ENCODE data around the gene PTS. TPM values are rescaled to one million over a fixed set of nuclear protein-coding genes. Genes with fewer than 3 reads are reported as not detected.

PTS gene
- total RNA-seq, 1 experiment from 2014 or later, result 11.4 TPM

DNA sequence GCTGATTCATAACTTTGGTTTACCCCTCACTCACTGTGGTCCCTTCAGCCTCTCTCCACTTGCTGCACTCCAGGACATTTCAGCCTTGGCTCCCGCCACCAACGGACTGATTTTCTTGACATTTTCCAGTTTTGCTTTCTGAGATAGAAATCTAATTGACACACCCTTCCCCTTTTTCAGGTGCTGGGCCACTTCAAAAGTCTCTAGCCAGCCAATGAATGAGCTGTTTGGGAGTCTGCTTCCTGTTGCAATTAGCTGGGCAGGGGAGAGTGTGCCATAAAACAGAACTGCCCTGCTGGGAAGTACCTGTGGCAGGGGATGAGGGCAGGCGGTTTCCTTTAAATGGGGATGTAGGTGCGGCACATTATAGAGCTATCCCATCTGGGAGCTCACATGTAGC lies 55.5 kb downstream of the PTS start:
- H3K9me3 ChIP-seq (ENCODE audit: low read length), result no peaks in the 10 kb centered on the region
- no peak for DNase-seq
- H3K36me3 ChIP-seq (ENCODE audit: insufficient read depth, low read length), result no peaks in the 10 kb centered on the region
- H3K27ac ChIP-seq (ENCODE audit: low read length), result no peak overlapping the region
- no peak overlapping the region for H3K4me3 ChIP-seq (ENCODE audit: low read length)
- no peaks in the 10 kb centered on the region for H3K79me2 ChIP-seq (ENCODE audit: low read length)
- H3K27me3 ChIP-seq (ENCODE audit: low read length), result no peaks in the 10 kb centered on the region
- H2AFZ ChIP-seq (ENCODE audit: low read length), result no peak overlapping the region
- no peaks in the 10 kb centered on the region for H3K9me2 ChIP-seq (replicated peaks; ENCODE audit: insufficient read depth, low read length)
- no peaks in the 10 kb centered on the region for H4K20me1 ChIP-seq (ENCODE audit: insufficient read depth, low read depth, low read length)
- H3K4me2 ChIP-seq (ENCODE audit: low read depth, low read length, poor library complexity, severe bottlenecking), result no peak overlapping the region
- H3K9ac ChIP-seq (ENCODE audit: low read length), result no peak overlapping the region
- H3K4me1 ChIP-seq (ENCODE audit: low read length), result peaks cover 4% of the 10 kb centered on the region

Small RNAs within 50 kb of the gene (small RNA-seq; reads per million reads assigned to genes)
- not detected for gene MRPS36P4

Other genes starting within 250 kb of the PTS start
- gene DLAT, start 201.0 kb upstream of the PTS start, total RNA-seq (2014; rRNA removed; shearing (Covaris generic); ENCODE audit: low replicate concordance), result 26.1 and 39.8 TPM in 2 replicates
- gene PIH1D2, start 152.4 kb upstream of the PTS start, total RNA-seq (2014; rRNA removed; shearing (Covaris generic); ENCODE audit: low replicate concordance), result 1.3 and 1.4 TPM in 2 replicates
- gene NKAPD1, start 152.1 kb upstream of the PTS start, total RNA-seq (2014; rRNA removed; shearing (Covaris generic); ENCODE audit: low replicate concordance), result 11.5 and 11.7 TPM in 2 replicates
- gene TIMM8B, start 139.7 kb upstream of the PTS start, total RNA-seq (2014; rRNA removed; shearing (Covaris generic); ENCODE audit: low replicate concordance), result 53.3 and 73.4 TPM in 2 replicates
- 57.4 and 79.6 TPM in 2 replicates for gene SDHD, start 139.6 kb upstream of the PTS start, total RNA-seq (2014; rRNA removed; shearing (Covaris generic); ENCODE audit: low replicate concordance)
- gene IL18, start 62.3 kb upstream of the PTS start, total RNA-seq (2014; rRNA removed; shearing (Covaris generic); ENCODE audit: low replicate concordance), result not detected in 2 replicates
- gene TEX12, start 59.1 kb upstream of the PTS start, total RNA-seq (2014; rRNA removed; shearing (Covaris generic); ENCODE audit: low replicate concordance), result not detected in 2 replicates
- 0.40 and 1.1 TPM in 2 replicates for gene BCO2, start 50.9 kb upstream of the PTS start, total RNA-seq (2014; rRNA removed; shearing (Covaris generic); ENCODE audit: low replicate concordance)
- not detected in 2 replicates for gene PLET1, start 34.4 kb downstream of the PTS start, total RNA-seq (2014; rRNA removed; shearing (Covaris generic); ENCODE audit: low replicate concordance)